HCT116 (cell line): ENCODE data around the gene CAMK1D. TPM values are rescaled to one million over a fixed set of nuclear protein-coding genes. Genes with fewer than 3 reads are reported as not detected.
A peak's percentile ranks its signal among the peaks of the same experiment; 100 is the strongest.

Experiments
- ATF3 ChIP-seq: IDR thresholded peaks from 2 replicates; pipeline ENCODE4 v1.6.1; 2012
- CBX3 ChIP-seq: IDR thresholded peaks from 2 replicates; pipeline ENCODE4 v1.6.1; 2012; ENCODE audit warnings: low read depth
- EGR1 ChIP-seq: IDR thresholded peaks from 2 replicates; pipeline ENCODE4 v1.6.1; 2012; ENCODE audit warnings: low read depth
- ELF1 ChIP-seq: IDR thresholded peaks from 2 replicates; pipeline ENCODE4 v1.6.1; 2012; ENCODE audit warnings: low read depth, borderline replicate concordance
- EZH2phosphoT487 ChIP-seq: fragments of 200-600 bp; IDR thresholded peaks from 2 replicates; pipeline ENCODE4 v1.6.1; 2018; ENCODE audit warnings: antibody characterized with exemption, borderline replicate concordance
- MAX ChIP-seq: IDR thresholded peaks from 2 replicates; pipeline ENCODE4 v1.6.1; 2012
- POLR2A ChIP-seq: IDR thresholded peaks from 2 replicates; pipeline ENCODE4 v1.7.0; 2011; ENCODE audit warnings: borderline replicate concordance; ENCODE audit not compliant: insufficient read depth, insufficient read length; ENCODE audit errors: extremely low read depth
- POLR2AphosphoS5 ChIP-seq: IDR thresholded peaks from 2 replicates; pipeline ENCODE4 v1.6.1; 2011; ENCODE audit warnings: mild to moderate bottlenecking, low read depth, low read length, moderate library complexity
- REST ChIP-seq: IDR thresholded peaks from 2 replicates; pipeline ENCODE4 v1.6.1; 2012; ENCODE audit warnings: low read depth
- TCF7L2 ChIP-seq: IDR thresholded peaks from 2 replicates; pipeline ENCODE4 v1.7.0; 2011; ENCODE audit warnings: borderline replicate concordance, inconsistent platforms; ENCODE audit not compliant: insufficient read depth, insufficient read length; ENCODE audit errors: extremely low read depth
- YY1 ChIP-seq: IDR thresholded peaks from 2 replicates; pipeline ENCODE4 v1.6.1; 2011; ENCODE audit warnings: low read length, low read depth, moderate library complexity, mild to moderate bottlenecking; ENCODE audit not compliant: insufficient replicate concordance; ENCODE audit errors: extremely low read depth
- total RNA-seq: library from RNA; stranded (reverse); gene quantifications from one replicate; pipeline ENCODE4 v1.2.1, GENCODE V29; 2021; ENCODE audit not compliant: unreplicated experiment

The CAMK1D gene
- total RNA-seq, 1 experiment from 2014 or later, result 9.6 TPM

GRCh38 chr10:12448729-12449391, 99.5 kb downstream of the CAMK1D start (continued):
- TF ChIP-seq REST (no peak), EGR1 (no peak), ATF3 (no peak), CBX3 (peak; percentile 94; the same call in 1 of the 2 replicates), TCF7L2 (peak; percentile 35), YY1 (peak; percentile 20), MAX (peak; percentile 79), ELF1 (peak; percentile 52), POLR2A (no peak), EZH2phosphoT487 (no peak), POLR2AphosphoS5 (peak; percentile 57)
